ENCODE data around the gene CTSS.
"Not testable (repeated sequence)": the region's sequence is repeated elsewhere in the genome, so short reads cannot be mapped to it uniquely, and the experiment has no call there.

The CTSS gene

GRCh38 chr1:150765296-150765976 is at the start of gene CTSS:
Gene CTSS (minus strand): TSS chr1:150765778. CDS start chr1:150764763, 1,015 bp downstream.
- DNase-seq, result no peak

GRCh38 chr1:150813028-150813707 is 47.6 kb upstream of the CTSS start:
- no peak for DNase-seq

- no peak for DNase-seq
These were observed 45.5 kb upstream of the CTSS start for GRCh38 chr1:150810958-150811659.

- DNase-seq, result no peak
These were observed 44.1 kb upstream of the CTSS start for GRCh38 chr1:150809651-150810050.

GRCh38 chr1:150808846-150809245 is 43.3 kb upstream of the CTSS start:
- DNase-seq, result no peak

- DNase-seq, result no peak
These were observed 42.5 kb upstream of the CTSS start, which contains the start of gene CTSK for GRCh38 chr1:150808121-150808520. Gene CTSK (minus strand): TSS chr1:150808260. CDS start chr1:150806805, 1,455 bp downstream.

- DNase-seq, result no peak
These were observed 41.9 kb upstream of the CTSS start for GRCh38 chr1:150807249-150808023.

- no peak for DNase-seq
These were observed 40.3 kb upstream of the CTSS start for GRCh38 chr1:150805899-150806298.

GRCh38 chr1:150804671-150805070 is 39.1 kb upstream of the CTSS start:
- DNase-seq, result no peak

- DNase-seq, result no peak
These were observed 33.5 kb upstream of the CTSS start for GRCh38 chr1:150799089-150799488.

GRCh38 chr1:150798525-150798924 is 32.9 kb upstream of the CTSS start:
- DNase-seq, result no peak

- DNase-seq, result no peak
These were observed 30.8 kb upstream of the CTSS start for GRCh38 chr1:150796374-150796773.

- not testable (repeated sequence) for DNase-seq
These were observed 28.2 kb upstream of the CTSS start for GRCh38 chr1:150793778-150794177.

- no peak for DNase-seq
These were observed 27.6 kb upstream of the CTSS start for GRCh38 chr1:150793221-150793620.

GRCh38 chr1:150791585-150791984 is 26.0 kb upstream of the CTSS start:
- no peak for DNase-seq

- no peak for DNase-seq
These were observed 23.8 kb upstream of the CTSS start for GRCh38 chr1:150789396-150789795.

GRCh38 chr1:150788946-150789345 is 23.4 kb upstream of the CTSS start:
- DNase-seq, result no peak

- DNase-seq, result no peak
These were observed 21.9 kb upstream of the CTSS start for GRCh38 chr1:150787455-150787854.

- no peak for DNase-seq
These were observed 14.9 kb upstream of the CTSS start for GRCh38 chr1:150780510-150780909.

GRCh38 chr1:150778409-150778808 is 12.8 kb upstream of the CTSS start:
- no peak for DNase-seq

- DNase-seq, result no peak
These were observed 12.0 kb upstream of the CTSS start for GRCh38 chr1:150777544-150777943.

- DNase-seq, result not testable (repeated sequence)
These were observed 10.4 kb upstream of the CTSS start for GRCh38 chr1:150775931-150776505.

- no peak for DNase-seq
These were observed 9.7 kb upstream of the CTSS start for GRCh38 chr1:150775276-150775675.

All from activated T-cell treated with anti-CD3 and anti-CD28 coated beads for 4 hours (primary cell).